Activated naive CD4-positive, alpha-beta T cell treated with anti-CD3 and anti-CD28 coated beads for 36 hours (primary cell): ENCODE results near the gene AK3. TPM values are rescaled to one million over a fixed set of nuclear protein-coding genes. Genes with fewer than 3 reads are reported as not detected.
"Not testable (repeated sequence)": the region's sequence is repeated elsewhere in the genome, so short reads cannot be mapped to it uniquely, and the experiment has no call there.

Source experiments
- CTCF ChIA-PET: fragments of 350-600 bp; sonication (Branson Sonifier 250); formaldehyde crosslinking; loops from one replicate; lab custom pipeline; 2021; ENCODE audit warnings: antibody characterized with exemption; lab: Charles Lee
- DNase-seq: peaks from one replicate; pipeline ENCODE4 v3.0.0-alpha.2; 2020
- H3K27ac Mint-ChIP-seq: one replicate; pipeline ENCODE4 v1.8.0; 2021; ENCODE audit warnings: mild to moderate bottlenecking, mixed read lengths
- H3K27me3 Mint-ChIP-seq: one replicate; pipeline ENCODE4 v1.8.0; 2021; ENCODE audit warnings: low read depth, mixed read lengths
- H3K36me3 Mint-ChIP-seq: one replicate; pipeline ENCODE4 v1.8.0; 2021; ENCODE audit warnings: low read depth, mixed read lengths
- H3K4me1 Mint-ChIP-seq: one replicate; pipeline ENCODE4 v1.8.0; 2021; ENCODE audit warnings: low read depth, mixed read lengths
- H3K4me3 Mint-ChIP-seq: one replicate; pipeline ENCODE4 v1.8.0; 2021; ENCODE audit warnings: mild to moderate bottlenecking, moderate library complexity, mixed read lengths
- H3K9me3 Mint-ChIP-seq: one replicate; pipeline ENCODE4 v1.8.0; 2021; ENCODE audit warnings: mixed read lengths
- intact Hi-C: fragments of 100-400 bp; cut with micrococcal nuclease; formaldehyde crosslinking; loops from one replicate; pipeline ENCODE4 v1.15.1; 2023
- total RNA-seq, 2 experiments: library from RNA; stranded (reverse); gene quantifications; one replicate each; pipeline ENCODE4 v1.2.3, GENCODE V29; 2021

The AK3 gene
- total RNA-seq, 2 experiments from 2014 or later: 50.2 to 50.9 TPM

DNA sequence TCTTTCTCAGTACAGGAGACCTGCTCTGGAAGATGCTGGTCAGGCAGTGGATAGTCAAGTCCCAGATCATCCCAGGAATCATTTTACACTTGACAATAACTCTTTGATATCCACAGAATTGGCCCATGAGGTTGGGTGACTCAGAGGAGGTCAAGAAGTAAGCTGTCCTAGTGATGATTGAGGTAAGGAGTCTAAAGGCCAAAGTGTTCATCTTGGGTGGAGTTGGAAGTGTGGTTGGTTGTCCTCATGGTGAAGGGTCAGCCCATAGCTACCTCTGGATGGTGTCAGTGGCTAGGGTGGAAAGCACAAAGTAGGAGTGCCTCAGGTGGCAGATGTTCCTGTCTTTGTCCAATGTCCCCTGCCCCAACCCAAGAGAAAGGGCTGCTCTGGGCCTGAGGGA, 27.7 kb upstream of the AK3 start:
- CTCF ChIA-PET: interaction anchor here (0.6 to 1.0 kb wide), 3 partner anchors 19 to 171 kb away, joined by 3 to 5 read pairs (median 3); no protein-coding TSS in a partner anchor

DNA sequence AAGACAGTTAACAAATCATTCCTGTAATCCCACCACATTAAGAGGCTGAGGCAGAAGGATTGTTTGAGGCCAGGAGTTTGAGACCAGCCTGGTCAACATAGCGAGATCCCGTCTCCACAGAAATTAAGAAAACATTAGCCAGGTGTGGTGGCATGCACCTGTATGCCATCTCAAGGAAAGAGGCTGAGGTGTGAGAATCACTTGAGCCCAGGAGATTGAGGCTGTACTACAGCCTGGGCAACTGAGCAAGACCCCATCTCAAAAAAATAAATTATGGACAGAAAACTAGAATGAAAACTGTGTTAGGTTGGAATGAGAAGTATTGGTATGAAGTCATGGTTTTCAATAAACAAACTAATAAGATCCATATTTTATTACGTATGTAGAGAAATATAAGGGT, 23.0 kb upstream of the AK3 start:
- H3K9me3 Mint-ChIP-seq: no peaks in the 10 kb centered on the region
- peaks cover 7% of the 10 kb centered on the region for H3K27me3 Mint-ChIP-seq
- H3K4me1 Mint-ChIP-seq: peaks cover 23% of the 10 kb centered on the region
- no peak for DNase-seq
- intact Hi-C loops: no loop called here
- no peak overlapping the region for H3K4me3 Mint-ChIP-seq
- H3K36me3 Mint-ChIP-seq: no peaks in the 10 kb centered on the region
- CTCF ChIA-PET: interaction anchor here (0.8 to 6.4 kb wide), 11 partner anchors 16 to 695 kb away, joined by 3 to 92 read pairs (median 4); partner anchors contain the start of genes JAK2 and RCL1
- H3K27ac Mint-ChIP-seq: no peak overlapping the region

More for the DNA sequence above, 27.7 kb upstream of the AK3 start:
- intact Hi-C loops: no loop called here
- Mint-ChIP-seq H3K9me3 (peaks cover 3% of the 10 kb centered on the region), H3K27me3 (no peaks in the 10 kb centered on the region), H3K4me3 (no peak overlapping the region), H3K4me1 (peaks cover 9% of the 10 kb centered on the region), H3K36me3 (no peaks in the 10 kb centered on the region), H3K27ac (no peak overlapping the region)
- DNase-seq: no peak

DNA sequence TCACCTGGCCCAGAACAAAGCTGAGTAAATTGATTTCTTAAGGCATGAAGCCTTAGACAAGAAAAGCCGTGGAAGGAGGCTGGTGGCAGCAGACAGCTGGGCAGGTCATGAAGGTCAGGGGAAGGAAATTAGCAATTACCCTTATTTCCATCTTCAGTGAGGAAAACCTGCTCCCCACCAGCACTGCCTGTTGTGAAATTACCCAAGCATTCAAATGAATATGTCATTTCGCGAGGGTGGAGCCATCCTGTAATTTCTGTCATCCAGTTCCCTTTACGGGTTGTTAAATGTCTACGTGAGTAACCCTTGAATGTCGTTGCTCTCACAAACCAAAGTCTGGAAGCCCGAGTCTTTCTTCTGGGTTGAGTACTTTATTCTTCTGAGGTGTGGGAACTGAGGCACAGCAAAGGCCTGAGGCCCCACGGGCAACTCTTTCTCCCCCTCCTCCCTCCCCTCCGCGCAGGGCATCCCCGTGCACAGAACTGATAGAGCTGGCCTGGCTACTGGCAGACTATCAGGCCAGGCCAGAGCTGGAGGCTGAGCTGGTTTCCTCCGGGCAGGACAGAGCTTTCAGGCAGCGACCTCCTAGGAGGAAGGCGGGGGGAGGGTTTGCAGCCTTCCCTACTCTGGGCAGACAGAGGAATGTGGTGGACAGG, 22.0 kb upstream of the AK3 start:
- intact Hi-C loops: loop anchor here (1.0 to 2.0 kb wide), 8 partner anchors 29 to 837 kb away; partner anchors contain the start of gene RCL1
- Mint-ChIP-seq H3K9me3 (no peaks in the 10 kb centered on the region), H3K4me1 (peaks cover 22% of the 10 kb centered on the region), H3K4me3 (peak overlapping the region; percentile 49), H3K36me3 (no peaks in the 10 kb centered on the region), H3K27me3 (peaks cover 7% of the 10 kb centered on the region), H3K27ac (peak overlapping the region; percentile 81)
- CTCF ChIA-PET: interaction anchor here (0.6 to 6.4 kb wide), 26 partner anchors 10 to 696 kb away, joined by 3 to 92 read pairs (median 4); partner anchors contain the start of genes JAK2 and RCL1
- peak; percentile 73 for DNase-seq

DNA sequence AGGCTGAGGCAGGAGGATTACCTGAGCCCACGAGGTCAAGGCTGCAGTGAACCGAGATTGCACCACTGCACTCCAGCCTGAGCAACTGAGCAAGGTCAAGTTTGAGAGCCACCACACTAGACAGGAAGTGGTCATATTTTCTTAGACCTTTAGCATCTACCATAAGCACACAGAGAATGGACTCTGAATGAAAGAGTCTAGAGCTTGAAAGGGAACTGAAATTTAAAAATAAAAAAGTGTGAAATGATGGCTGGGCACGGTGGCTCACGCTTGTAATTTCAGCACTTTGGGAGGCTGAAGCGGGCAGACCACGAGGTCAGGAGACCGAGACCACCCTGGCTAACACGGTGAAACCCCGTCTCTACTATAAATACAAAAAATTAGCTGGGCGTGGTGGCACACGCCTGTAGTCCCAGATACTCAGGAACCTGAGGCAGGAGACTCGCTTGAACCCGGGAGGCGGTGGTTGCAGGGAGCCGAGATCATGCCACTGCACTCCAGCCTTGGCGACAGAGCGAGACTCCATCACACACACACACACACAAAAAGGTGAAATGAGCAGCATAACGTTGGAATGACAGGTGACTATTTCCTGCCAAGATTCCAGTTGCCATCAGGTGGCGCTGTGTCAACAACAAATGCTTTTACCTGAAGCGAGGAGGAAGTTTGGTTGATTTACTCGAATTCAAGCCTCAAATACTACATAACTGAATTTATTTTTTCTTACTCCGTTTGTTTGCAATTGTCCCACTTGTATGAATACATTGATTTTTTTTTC, 21.3 kb upstream of the AK3 start:
- CTCF ChIA-PET: interaction anchor here (0.6 to 6.4 kb wide), 26 partner anchors 9 to 664 kb away, joined by 3 to 92 read pairs (median 4); partner anchors contain the start of genes JAK2 and RCL1
- DNase-seq: peak; percentile 94
- no peaks in the 10 kb centered on the region for H3K36me3 Mint-ChIP-seq
- intact Hi-C loops: loop anchor here (1.0 to 2.0 kb wide), 7 partner anchors 35 to 838 kb away; no protein-coding TSS in a partner anchor
- peaks cover 22% of the 10 kb centered on the region for H3K4me1 Mint-ChIP-seq
- H3K4me3 Mint-ChIP-seq: peak overlapping the region; percentile 49
- H3K9me3 Mint-ChIP-seq: no peaks in the 10 kb centered on the region
- H3K27me3 Mint-ChIP-seq: peaks cover 7% of the 10 kb centered on the region
- H3K27ac Mint-ChIP-seq: peak overlapping the region; percentile 81

DNA sequence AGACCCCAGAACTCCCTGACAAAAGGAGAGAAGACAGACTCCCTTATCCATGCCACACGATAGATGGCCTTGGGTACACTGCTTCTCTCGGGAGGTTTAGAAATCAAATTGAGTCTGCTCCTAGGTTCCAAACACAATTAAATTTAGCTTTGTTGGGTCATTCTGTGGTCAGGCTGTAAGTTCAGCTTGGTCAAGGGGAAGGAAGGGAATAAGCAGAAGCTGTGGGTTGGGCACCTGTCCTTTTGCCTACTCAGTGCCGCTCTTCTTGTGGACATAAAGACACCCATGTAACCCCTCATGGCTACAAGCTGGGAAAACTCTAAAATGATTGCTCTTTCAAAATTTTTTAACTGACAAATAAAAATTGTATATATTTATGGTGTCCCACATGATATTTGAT, 19.1 kb upstream of the AK3 start:
- Mint-ChIP-seq H3K9me3 (no peaks in the 10 kb centered on the region), H3K27ac (no peak overlapping the region), H3K27me3 (peaks cover 7% of the 10 kb centered on the region), H3K36me3 (no peaks in the 10 kb centered on the region), H3K4me3 (no peak overlapping the region), H3K4me1 (peaks cover 22% of the 10 kb centered on the region)
- DNase-seq: no peak
- intact Hi-C loops: no loop called here
- CTCF ChIA-PET: interaction anchor here (0.5 to 6.4 kb wide), 32 partner anchors 12 to 844 kb away, joined by 3 to 92 read pairs (median 4); partner anchors contain the start of genes AK3 and JAK2

DNA sequence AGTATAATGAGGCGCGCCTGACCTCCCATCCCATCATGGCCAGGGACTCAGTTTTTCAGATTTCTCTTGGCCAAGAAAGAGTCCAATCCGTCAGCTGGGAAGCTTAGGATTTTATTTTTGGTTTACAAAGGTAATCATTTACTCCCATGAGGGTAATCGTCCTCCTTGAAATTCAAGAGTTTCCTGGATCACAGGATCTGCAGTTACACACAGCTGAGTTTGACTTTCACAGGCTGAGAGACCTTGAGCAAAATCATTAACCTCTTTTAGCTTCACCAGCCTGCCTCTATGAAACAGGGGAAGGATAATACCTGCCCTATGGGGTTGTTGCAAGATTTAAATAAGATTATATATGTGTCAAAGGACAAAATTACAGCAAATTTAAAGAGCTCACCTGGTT, 15.4 kb upstream of the AK3 start:
- Mint-ChIP-seq H3K4me3 (no peak overlapping the region), H3K27me3 (peaks cover 5% of the 10 kb centered on the region), H3K9me3 (no peaks in the 10 kb centered on the region), H3K4me1 (peaks cover 3% of the 10 kb centered on the region), H3K36me3 (no peaks in the 10 kb centered on the region), H3K27ac (no peak overlapping the region)
- DNase-seq: no peak
- CTCF ChIA-PET: interaction anchor here (1.2 to 1.4 kb wide), 2 partner anchors 152 to 834 kb away, joined by 3 to 6 read pairs; no protein-coding TSS in a partner anchor
- intact Hi-C loops: no loop called here

DNA sequence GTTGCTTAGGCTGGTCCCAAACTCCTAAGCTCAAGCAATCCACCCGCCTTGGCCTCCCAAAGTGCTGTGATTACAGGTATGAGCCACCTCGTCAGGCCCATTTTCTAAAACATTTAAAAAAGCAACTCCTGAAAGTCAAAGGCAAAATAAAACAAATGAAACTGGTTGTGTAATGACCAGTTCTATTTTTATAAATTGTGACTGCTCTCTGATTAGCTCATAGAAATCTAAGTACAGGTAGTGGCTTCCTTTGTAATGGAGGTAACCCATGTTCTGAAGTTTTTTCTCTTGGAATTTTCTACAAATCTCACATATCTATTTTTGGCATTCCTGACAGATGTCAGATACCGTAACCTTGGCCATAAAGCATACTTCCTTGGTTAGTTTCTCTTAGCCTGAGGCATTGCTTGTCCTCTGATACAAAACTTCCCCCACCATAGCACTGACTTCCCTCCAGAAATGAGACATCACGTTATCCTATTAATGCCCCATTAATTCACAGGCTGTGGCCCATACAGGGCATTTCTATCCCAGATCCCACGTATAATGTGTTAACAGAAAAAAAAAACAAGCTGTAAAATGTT, 14.1 kb upstream of the AK3 start:
- CTCF ChIA-PET: interaction anchor here (0.7 to 1.6 kb wide), 5 partner anchors 11 to 233 kb away, joined by 3 read pairs; no protein-coding TSS in a partner anchor
- no peak overlapping the region for H3K4me3 Mint-ChIP-seq
- H3K4me1 Mint-ChIP-seq: peaks cover 3% of the 10 kb centered on the region
- no peaks in the 10 kb centered on the region for H3K9me3 Mint-ChIP-seq
- H3K36me3 Mint-ChIP-seq: no peaks in the 10 kb centered on the region
- DNase-seq: no peak
- intact Hi-C loops: no loop called here
- H3K27ac Mint-ChIP-seq: no peak overlapping the region
- H3K27me3 Mint-ChIP-seq: peaks cover 2% of the 10 kb centered on the region

DNA sequence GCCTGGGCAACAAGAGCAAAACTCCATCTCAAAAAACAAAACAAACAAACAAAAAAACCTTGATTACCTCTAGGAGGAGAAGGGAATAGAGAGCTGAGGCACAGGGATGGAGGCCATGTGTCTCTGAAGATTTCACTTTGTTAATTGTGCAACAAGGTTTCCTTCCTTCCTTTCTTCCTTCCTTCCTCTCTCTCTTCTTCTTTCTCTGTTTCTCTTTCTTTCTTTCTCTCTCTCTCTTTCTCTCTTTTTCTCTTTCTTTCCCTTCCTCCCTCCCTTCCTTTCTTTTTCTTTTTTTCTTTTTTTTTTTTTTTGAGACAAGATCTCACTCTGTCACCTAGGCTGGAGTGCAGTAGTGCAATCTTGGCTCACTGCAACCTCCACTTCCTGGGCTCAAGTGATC, 13.5 kb upstream of the AK3 start:
- H3K9me3 Mint-ChIP-seq, H3K4me3 Mint-ChIP-seq, intact Hi-C loops, H3K4me1 Mint-ChIP-seq, DNase-seq, H3K36me3 Mint-ChIP-seq, H3K27me3 Mint-ChIP-seq, H3K27ac Mint-ChIP-seq: not testable (repeated sequence)
- CTCF ChIA-PET: interaction anchor here (0.6 to 2.8 kb wide), 4 partner anchors 8 to 422 kb away, joined by 3 to 10 read pairs (median 3); no protein-coding TSS in a partner anchor

DNA sequence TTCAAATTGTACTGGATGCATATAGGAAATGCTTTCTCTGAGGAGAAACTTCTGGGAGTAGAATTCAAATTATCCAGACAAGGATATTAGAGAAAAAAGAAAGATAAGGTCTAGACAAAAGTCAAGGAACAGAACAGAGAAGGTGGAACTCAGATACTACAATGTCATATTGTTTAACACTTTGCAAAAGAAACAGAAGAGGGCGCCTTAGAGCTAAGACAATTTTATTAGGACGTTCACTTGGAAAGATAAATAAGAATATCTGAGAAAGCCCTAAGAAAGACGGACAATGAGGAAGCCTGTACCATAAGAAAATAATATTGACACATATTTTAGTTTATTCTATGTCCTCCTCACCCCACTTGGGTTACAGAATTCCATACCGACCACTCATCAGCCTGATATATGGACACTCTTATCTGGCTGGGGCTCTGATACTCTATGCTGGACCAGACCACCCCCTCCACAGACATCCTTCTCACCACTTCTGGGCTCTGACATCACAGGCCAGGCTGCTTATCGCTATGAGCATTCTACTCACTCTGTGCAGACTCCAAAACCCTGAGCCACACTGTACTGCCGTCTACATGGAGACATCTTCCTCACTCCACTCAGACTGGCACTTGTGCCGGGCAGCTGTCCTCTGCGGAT, 9.1 kb upstream of the AK3 start:
- intact Hi-C loops: no loop called here
- CTCF ChIA-PET: interaction anchor here (0.6 to 6.9 kb wide), 8 partner anchors 11 to 637 kb away, joined by 3 to 48 read pairs (median 4); no protein-coding TSS in a partner anchor
- H3K4me1 Mint-ChIP-seq: peaks cover 34% of the 10 kb centered on the region
- no peak for DNase-seq
- H3K27me3 Mint-ChIP-seq: no peaks in the 10 kb centered on the region
- H3K36me3 Mint-ChIP-seq: no peaks in the 10 kb centered on the region
- H3K27ac Mint-ChIP-seq: no peak overlapping the region
- H3K4me3 Mint-ChIP-seq: no peak overlapping the region
- no peaks in the 10 kb centered on the region for H3K9me3 Mint-ChIP-seq

DNA sequence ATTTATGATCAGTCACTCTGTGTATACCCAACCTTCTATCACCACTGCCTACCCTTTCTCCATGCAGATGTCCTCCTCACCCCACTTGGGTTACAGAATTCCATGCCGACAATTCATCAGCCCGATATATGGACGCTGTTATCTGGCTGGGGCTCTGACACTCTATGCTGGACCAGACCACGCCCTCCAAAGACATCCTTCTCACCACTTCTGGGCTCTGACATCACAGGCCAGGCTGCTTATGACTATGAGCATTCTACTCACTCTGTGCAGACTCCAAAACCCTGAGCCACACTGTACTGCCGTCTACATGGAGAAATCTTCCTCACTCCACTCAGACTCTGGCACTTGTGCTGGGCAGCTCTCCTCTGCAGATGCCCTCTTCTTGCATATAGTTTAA, 7.6 kb upstream of the AK3 start:
- Mint-ChIP-seq H3K27me3 (no peaks in the 10 kb centered on the region), H3K36me3 (peaks cover 2% of the 10 kb centered on the region), H3K4me1 (peaks cover 46% of the 10 kb centered on the region), H3K9me3 (peaks cover 1% of the 10 kb centered on the region), H3K27ac (no peak overlapping the region), H3K4me3 (no peak overlapping the region)
- peak; percentile 22 for DNase-seq
- intact Hi-C loops: loop anchor here (10.0 kb wide), 2 partner anchors 836 to 1016 kb away; no protein-coding TSS in a partner anchor
- CTCF ChIA-PET: interaction anchor here (0.6 to 6.9 kb wide), 3 partner anchors 12 to 239 kb away, joined by 3 to 48 read pairs (median 10); no protein-coding TSS in a partner anchor

DNA sequence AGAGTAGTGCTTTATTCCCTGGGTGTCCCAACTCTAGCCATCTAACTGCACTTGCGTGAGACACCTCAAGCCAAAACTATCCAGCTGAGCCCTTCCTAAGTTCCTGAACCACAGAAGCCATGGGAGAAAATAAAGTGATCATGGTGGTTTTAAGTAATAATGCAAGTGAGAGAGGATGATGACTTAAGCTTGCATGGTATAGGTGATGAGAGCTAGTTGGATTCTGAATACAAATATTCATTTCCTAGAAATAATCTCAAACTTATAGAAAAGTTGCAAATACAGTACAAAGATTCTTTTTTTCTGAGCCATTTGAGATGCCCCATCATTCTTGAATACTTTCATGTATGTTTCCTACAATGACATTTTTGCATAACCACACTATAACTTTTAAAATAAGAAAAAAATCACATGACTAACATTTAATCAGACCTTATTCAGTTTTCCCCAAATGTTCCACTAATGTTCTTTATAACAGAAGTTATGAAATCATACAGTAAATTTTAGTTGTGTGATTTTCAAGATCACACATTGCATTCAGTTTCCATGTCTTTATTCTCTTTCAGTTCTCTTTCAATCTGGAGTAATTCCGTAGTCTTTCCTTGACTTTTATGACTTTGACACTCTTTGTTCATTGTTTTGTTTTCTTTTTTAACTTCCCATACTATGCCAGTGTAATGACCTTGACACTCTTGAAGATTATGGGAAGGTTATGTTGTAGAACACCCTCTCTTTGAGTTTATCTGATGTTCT, 5.5 kb upstream of the AK3 start:
- H3K9me3 Mint-ChIP-seq: peaks cover 1% of the 10 kb centered on the region
- intact Hi-C loops: loop anchor here (1.0 to 10.0 kb wide), 9 partner anchors 78 to 1018 kb away; partner anchors contain the start of gene PLGRKT
- H3K27ac Mint-ChIP-seq: peak overlapping the region; percentile 75
- no peaks in the 10 kb centered on the region for H3K27me3 Mint-ChIP-seq
- CTCF ChIA-PET: interaction anchor here (0.7 to 6.9 kb wide), 5 partner anchors 15 to 363 kb away, joined by 3 to 48 read pairs (median 3); no protein-coding TSS in a partner anchor
- DNase-seq: peak; percentile 23
- H3K4me1 Mint-ChIP-seq: peaks cover 61% of the 10 kb centered on the region
- H3K4me3 Mint-ChIP-seq: no peak overlapping the region
- peaks cover 2% of the 10 kb centered on the region for H3K36me3 Mint-ChIP-seq
